HepG2 (cell line): Measurements from ENCODE around the gene RRP12. TPM values are rescaled to one million over a fixed set of nuclear protein-coding genes. Genes with fewer than 3 reads are reported as not detected.

Experiments
- BHLHE40 ChIP-seq: IDR thresholded peaks from 2 replicates; pipeline ENCODE4 v1.6.1; 2011; ENCODE audit warnings: low read length, improper control_type of control experiment
- BRD4 ChIP-seq: sonication (generic); formaldehyde crosslinking; IDR thresholded peaks from 2 replicates; pipeline ENCODE4 v1.4.0; 2020; ENCODE audit warnings: missing genetic modification reagents
- E2F2 ChIP-seq: sonication (generic); formaldehyde crosslinking; IDR thresholded peaks from 2 replicates; pipeline ENCODE4 v1.4.0; 2020; ENCODE audit warnings: missing genetic modification reagents, borderline replicate concordance
- FIP1L1 ChIP-seq: fragments of 200-400 bp; formaldehyde crosslinking; IDR thresholded peaks from 2 replicates; pipeline ENCODE4 v1.6.1; 2018; ENCODE audit warnings: low read depth, mild to moderate bottlenecking, low read length, moderate library complexity, borderline replicate concordance; ENCODE audit not compliant: insufficient read depth
- JUNB ChIP-seq: sonication (generic); formaldehyde crosslinking; IDR thresholded peaks from 2 replicates; pipeline ENCODE4 v1.8.0; 2022; ENCODE audit warnings: missing genetic modification reagents, mild to moderate bottlenecking, borderline replicate concordance
- MBD4 ChIP-seq: IDR thresholded peaks from 2 replicates; pipeline ENCODE4 v1.6.1; 2012; ENCODE audit warnings: low read length, inconsistent platforms, borderline replicate concordance
- MED8 ChIP-seq: sonication (generic); formaldehyde crosslinking; IDR thresholded peaks from 2 replicates; pipeline ENCODE4 v1.8.1; 2023; ENCODE audit warnings: mild to moderate bottlenecking, missing genetic modification reagents; ENCODE audit not compliant: insufficient replicate concordance
- MYC ChIP-seq: sonication (generic); formaldehyde crosslinking; IDR thresholded peaks from 2 replicates; pipeline ENCODE4 v1.9.0; 2021; ENCODE audit warnings: missing genetic modification reagents, borderline replicate concordance
- NBN ChIP-seq: fragments of 450-650 bp; conservative IDR thresholded peaks from 2 replicates; pipeline ENCODE4 v1.6.1; 2017
- NFIC ChIP-seq: IDR thresholded peaks from 2 replicates; pipeline ENCODE4 v1.6.1; 2012; ENCODE audit warnings: mild to moderate bottlenecking, low read length, inconsistent platforms
- NPAS2 ChIP-seq: sonication (generic); formaldehyde crosslinking; IDR thresholded peaks from 2 replicates; pipeline ENCODE4 v1.8.0; 2022; ENCODE audit warnings: mild to moderate bottlenecking, missing genetic modification reagents, borderline replicate concordance
- NR2F6 ChIP-seq, 2 experiments: IDR thresholded peaks; 2 replicates each; pipeline ENCODE4 v1.6.1; 2016; ENCODE audit warnings: antibody characterized with exemption in 1 of 2, mild to moderate bottlenecking in 1 of 2
- POLR2A ChIP-seq, 2 experiments: IDR thresholded peaks; 2 replicates each; pipeline ENCODE4 v1.6.1; 2011; ENCODE audit warnings: low read depth in 2 of 2, low read length in 2 of 2, mild to moderate bottlenecking in 1 of 2, moderate library complexity in 1 of 2; ENCODE audit not compliant: insufficient read depth in 1 of 2
- RAD21 ChIP-seq: fragments of 450-650 bp; formaldehyde crosslinking; IDR thresholded peaks from 2 replicates; pipeline ENCODE4 v1.5.0; 2020; ENCODE audit warnings: mild to moderate bottlenecking
- RBM22 ChIP-seq: fragments of 200-400 bp; formaldehyde crosslinking; optimal IDR thresholded peaks from 2 replicates; pipeline ENCODE3; 2017; ENCODE audit warnings: mild to moderate bottlenecking, low read length, moderate library complexity
- SNAI1 ChIP-seq: sonication (generic); formaldehyde crosslinking; IDR thresholded peaks from 2 replicates; pipeline ENCODE4 v1.5.0; 2020; ENCODE audit warnings: mild to moderate bottlenecking, missing genetic modification reagents, borderline replicate concordance
- ZMYM2 ChIP-seq: sonication (generic); formaldehyde crosslinking; IDR thresholded peaks from 2 replicates; pipeline ENCODE4 v1.8.0; 2022; ENCODE audit warnings: mild to moderate bottlenecking, missing genetic modification reagents
- ZNF12 ChIP-seq: sonication (generic); formaldehyde crosslinking; IDR thresholded peaks from 2 replicates; pipeline ENCODE4 v1.5.0; 2020; ENCODE audit warnings: missing genetic modification reagents
- ZNF205 ChIP-seq: IDR thresholded peaks from 2 replicates; pipeline ENCODE4 v1.6.1; 2018; ENCODE audit warnings: missing biosample characterization, missing genetic modification reagents
- ZNF235 ChIP-seq: sonication (generic); formaldehyde crosslinking; IDR thresholded peaks from 2 replicates; pipeline ENCODE4 v1.8.1; 2023; ENCODE audit warnings: mild to moderate bottlenecking, missing genetic modification reagents, borderline replicate concordance
- ZNF33B ChIP-seq: sonication (generic); formaldehyde crosslinking; IDR thresholded peaks from 2 replicates; pipeline ENCODE4 v1.5.1; 2020; ENCODE audit warnings: mild to moderate bottlenecking, missing genetic modification reagents
- ZNF432 ChIP-seq: sonication (generic); formaldehyde crosslinking; IDR thresholded peaks from 2 replicates; pipeline ENCODE4 v1.5.0; 2020; ENCODE audit warnings: missing genetic modification reagents, mild to moderate bottlenecking, borderline replicate concordance
- ZNF501 ChIP-seq: sonication (generic); formaldehyde crosslinking; IDR thresholded peaks from 2 replicates; pipeline ENCODE4 v1.5.1; 2020; ENCODE audit warnings: mild to moderate bottlenecking, moderate library complexity, missing genetic modification reagents
- ZNF547 ChIP-seq: sonication (generic); formaldehyde crosslinking; IDR thresholded peaks from 2 replicates; pipeline ENCODE4 v1.5.1; 2020; ENCODE audit warnings: mild to moderate bottlenecking, missing genetic modification reagents
- ZNF598 ChIP-seq: sonication (generic); formaldehyde crosslinking; IDR thresholded peaks from 2 replicates; pipeline ENCODE4 v1.5.1; 2020; ENCODE audit warnings: mild to moderate bottlenecking, missing genetic modification reagents, borderline replicate concordance
- ZNF878 ChIP-seq: sonication (generic); formaldehyde crosslinking; IDR thresholded peaks from 2 replicates; pipeline ENCODE4 v1.8.1; 2023; ENCODE audit warnings: mild to moderate bottlenecking, missing genetic modification reagents, moderate library complexity
- polyA plus RNA-seq, 8 experiments: library from polyadenylated mRNA; depleted of rRNA in 3 of 8; stranded (reverse) in 7 of 8; unstranded in 1 of 8; fragments of >200 nt; fragmentation: Illumina TruSeq in 4 of 8; extraction: Trizol in 4 of 8; gene quantifications; 2 replicates each; pipeline versions ENCODE4 v1.2.1 to v1.2.3, GENCODE V29; 2011 to 2016; ENCODE audit warnings: low read depth in 4 of 8, missing spikeins in 1 of 8, mixed read lengths in 1 of 8; ENCODE audit not compliant: insufficient read depth in 1 of 8
- total RNA-seq, 5 experiments: library from RNA; depleted of rRNA; stranded (reverse); fragments of >200 nt; fragmentation: Illumina TruSeq; extraction: Trizol; gene quantifications; 2 replicates each; pipeline ENCODE4 v1.2.3, GENCODE V29; 2016; ENCODE audit warnings: low read depth in 1 of 5
- TF ChIP-seq, protein P1 (sequence below): sonication (generic); formaldehyde crosslinking; IDR thresholded peaks from 2 replicates; pipeline ENCODE4 v1.5.0; 2020; ENCODE audit warnings: missing genetic modification reagents
- TF ChIP-seq, protein P2 (sequence below): sonication (generic); formaldehyde crosslinking; IDR thresholded peaks from 2 replicates; pipeline ENCODE4 v1.5.0; 2020; ENCODE audit warnings: missing genetic modification reagents

RRP12 gene
- total and polyA plus RNA-seq, 2 of the 13 experiments (the other 11 are each of a cell fraction or from before 2014, with no cell fraction given): 13.2 to 39.4 TPM

DNA sequence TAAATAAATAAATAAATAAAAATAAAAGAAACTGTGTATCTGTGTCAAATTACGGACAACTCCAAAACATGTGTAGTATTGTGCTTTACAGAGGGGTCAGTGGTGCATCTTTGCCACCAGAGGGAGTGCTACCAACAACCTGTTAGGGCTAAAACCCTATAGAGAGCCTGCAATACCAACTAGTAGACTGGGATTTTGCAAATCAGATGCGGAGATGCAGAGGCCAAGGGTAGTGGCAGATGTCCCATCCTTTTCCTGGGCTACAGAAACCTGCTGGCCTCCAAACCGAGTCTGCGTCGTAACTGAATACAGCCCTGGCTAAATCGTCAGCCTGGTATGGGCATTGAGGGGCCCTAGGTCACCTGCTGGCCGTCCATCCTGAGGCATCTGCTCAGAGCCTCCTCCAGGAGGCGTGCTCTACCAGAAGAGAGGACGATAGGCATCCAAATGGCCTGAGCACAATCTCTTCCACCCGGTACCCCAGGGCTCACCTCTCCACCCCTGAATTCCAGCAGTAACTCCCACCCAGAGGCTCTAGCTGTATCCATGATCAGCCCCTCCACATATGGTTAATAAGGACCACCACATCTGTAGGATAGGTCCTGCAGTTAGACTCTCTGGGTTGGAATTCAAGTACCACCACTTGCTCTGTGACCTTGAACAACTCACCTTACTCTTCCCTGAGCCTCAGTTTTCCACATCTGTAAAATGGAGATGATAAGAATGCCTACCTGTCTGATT, 6.2 kb upstream of the RRP12 start (continued):
- TF ChIP-seq ZMYM2 (CRISPR knock-in tag) (0 out of 2 replicates have a peak, but pooled peaks have one; percentile 86), RAD21 (CRISPR knock-in tag) (peak; percentile 91), NPAS2 (CRISPR knock-in tag) (no peak), NR2F6 (IDR thresholded peaks at IDR 0.05) (peak; percentile 37; the same call in 1 of the 2 replicates), NR2F6 (CRISPR knock-in tag; IDR thresholded peaks at IDR 0.05) (peak; percentile 42; the same call in 1 of the 2 replicates), FIP1L1 (no peak), ZNF598 (CRISPR knock-in tag) (no peak), ZNF33B (CRISPR knock-in tag) (no peak), ZNF547 (CRISPR knock-in tag) (no peak), E2F2 (CRISPR knock-in tag) (no peak), NBN (no peak), ZNF235 (CRISPR knock-in tag) (0 out of 2 replicates have a peak, but pooled peaks have one; percentile 33), MYC (CRISPR knock-in tag) (peak; percentile 59; the same call in 1 of the 2 replicates), ZNF501 (CRISPR knock-in tag) (no peak; the same call in 1 of the 2 replicates), RBM22 (no peak), JUNB (no peak), MBD4 (no peak), ZNF205 (CRISPR knock-in tag) (peak; percentile 62), POLR2A (IDR thresholded peaks at IDR 0.05; ENCODE audit: insufficient read depth in 1 of 2, low read depth in 2 of 2, low read length in 2 of 2) (no peak), ZNF432 (CRISPR knock-in tag) (no peak), MED8 (CRISPR knock-in tag) (no peak), SNAI1 (CRISPR knock-in tag) (0 out of 2 replicates have a peak, but pooled peaks have one; percentile 39), NFIC (no peak), BHLHE40 (no peak), ZNF12 (no peak), ZNF878 (no peak), BRD4 (no peak)
- TF ChIP-seq, protein P1, sequence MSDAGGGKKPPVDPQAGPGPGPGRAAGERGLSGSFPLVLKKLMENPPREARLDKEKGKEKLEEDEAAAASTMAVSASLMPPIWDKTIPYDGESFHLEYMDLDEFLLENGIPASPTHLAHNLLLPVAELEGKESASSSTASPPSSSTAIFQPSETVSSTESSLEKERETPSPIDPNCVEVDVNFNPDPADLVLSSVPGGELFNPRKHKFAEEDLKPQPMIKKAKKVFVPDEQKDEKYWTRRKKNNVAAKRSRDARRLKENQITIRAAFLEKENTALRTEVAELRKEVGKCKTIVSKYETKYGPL (CRISPR knock-in tag): no peak
- TF ChIP-seq, protein P2, sequence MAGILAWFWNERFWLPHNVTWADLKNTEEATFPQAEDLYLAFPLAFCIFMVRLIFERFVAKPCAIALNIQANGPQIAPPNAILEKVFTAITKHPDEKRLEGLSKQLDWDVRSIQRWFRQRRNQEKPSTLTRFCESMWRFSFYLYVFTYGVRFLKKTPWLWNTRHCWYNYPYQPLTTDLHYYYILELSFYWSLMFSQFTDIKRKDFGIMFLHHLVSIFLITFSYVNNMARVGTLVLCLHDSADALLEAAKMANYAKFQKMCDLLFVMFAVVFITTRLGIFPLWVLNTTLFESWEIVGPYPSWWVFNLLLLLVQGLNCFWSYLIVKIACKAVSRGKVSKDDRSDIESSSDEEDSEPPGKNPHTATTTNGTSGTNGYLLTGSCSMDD: no peak
